OCI-LY3 (cell line): ENCODE results near the gene B4GALNT4.

ENCODE experiments used
- H2AFZ ChIP-seq: fragments of 200-600, 300-600 bp; shearing (Covaris generic); 2 replicates; pipeline ENCODE4 v1.6.0; 2014; ENCODE audit warnings: antibody characterized with exemption, low read depth, low read length
- H3K27ac ChIP-seq: fragments of 200-600, 300-600 bp; sonication (generic); 2 replicates; pipeline ENCODE4 v1.5.1; 2014; ENCODE audit warnings: mild to moderate bottlenecking, low read length, moderate library complexity, mixed read lengths
- H3K27me3 ChIP-seq: fragments of 200-600, 300-600 bp; sonication (generic); 2 replicates; pipeline ENCODE4 v1.6.1; 2014; ENCODE audit warnings: low read depth, low read length, mixed read lengths
- H3K36me3 ChIP-seq: fragments of 200-600, 300-600 bp; sonication (generic); replicated peaks from 2 replicates; pipeline ENCODE3; 2014; ENCODE audit warnings: low read depth, low read length, mixed read lengths
- H3K4me1 ChIP-seq: fragments of 300-600, 200-600 bp; sonication (generic); 2 replicates; pipeline ENCODE4 v1.6.1; 2014; ENCODE audit warnings: low read length, mixed read lengths
- H3K4me2 ChIP-seq: fragments of 200-600, 300-600 bp; sonication (generic); 2 replicates; pipeline ENCODE4 v1.6.1; 2014; ENCODE audit warnings: low read length, mixed read lengths
- H3K4me3 ChIP-seq: fragments of 300-600, 200-600 bp; sonication (generic); 2 replicates; pipeline ENCODE4 v1.5.1; 2014; ENCODE audit warnings: antibody characterized with exemption, mild to moderate bottlenecking, low read length, moderate library complexity
- H3K79me2 ChIP-seq: fragments of 300-600, 200-600 bp; shearing (Covaris generic); 2 replicates; pipeline ENCODE4 v1.6.1; 2014; ENCODE audit warnings: mild to moderate bottlenecking, low read length, mixed read lengths
- H3K9ac ChIP-seq: fragments of 300-600, 200-600 bp; shearing (Covaris generic); 2 replicates; pipeline ENCODE4 v1.6.0; 2014; ENCODE audit warnings: mild to moderate bottlenecking, low read length, moderate library complexity
- H3K9me3 ChIP-seq: fragments of 200-600, 300-600 bp; shearing (Covaris generic); 2 replicates; pipeline ENCODE4 v1.6.1; 2014; ENCODE audit warnings: low read length, mixed read lengths; ENCODE audit not compliant: insufficient read depth
- H4K20me1 ChIP-seq: fragments of 200-600, 300-600 bp; sonication (generic); 2 replicates; pipeline ENCODE4 v1.6.1; 2016; ENCODE audit warnings: low read length, mixed read lengths; ENCODE audit not compliant: insufficient read depth
- CTCF ChIP-seq: fragments of 200-600, 300-600 bp; sonication (generic); IDR thresholded peaks from 2 replicates; pipeline ENCODE4 v1.5.1; 2014; ENCODE audit warnings: antibody characterized with exemption, low read length, low read depth
- EZH2phosphoT487 ChIP-seq: fragments of 200-600 bp; shearing (Covaris generic); IDR thresholded peaks from 2 replicates; pipeline ENCODE4 v1.6.1; 2018; ENCODE audit warnings: antibody characterized with exemption, mixed run types, low read depth

The B4GALNT4 gene

GRCh38 chr11:339963-340362 lies 29.3 kb upstream of the B4GALNT4 start:
- H3K4me3 ChIP-seq, result no peak overlapping the region
- no peak overlapping the region for H3K27ac ChIP-seq
- H3K9ac ChIP-seq, result no peak overlapping the region
- TF ChIP-seq EZH2phosphoT487 (no peak), CTCF (no peak)
- peaks cover 8% of the 10 kb centered on the region; the same call in 1 of the 2 replicates for H3K4me1 ChIP-seq
- H3K27me3 ChIP-seq, result peaks cover 13% of the 10 kb centered on the region; the same call in 1 of the 2 replicates
- no peak overlapping the region for H2AFZ ChIP-seq
- H3K4me2 ChIP-seq, result no peak overlapping the region
- H3K79me2 ChIP-seq, result no peaks in the 10 kb centered on the region
- H4K20me1 ChIP-seq, result no peaks in the 10 kb centered on the region
- H3K9me3 ChIP-seq, result no peaks in the 10 kb centered on the region
- H3K36me3 ChIP-seq, result no peaks in the 10 kb centered on the region

DNA sequence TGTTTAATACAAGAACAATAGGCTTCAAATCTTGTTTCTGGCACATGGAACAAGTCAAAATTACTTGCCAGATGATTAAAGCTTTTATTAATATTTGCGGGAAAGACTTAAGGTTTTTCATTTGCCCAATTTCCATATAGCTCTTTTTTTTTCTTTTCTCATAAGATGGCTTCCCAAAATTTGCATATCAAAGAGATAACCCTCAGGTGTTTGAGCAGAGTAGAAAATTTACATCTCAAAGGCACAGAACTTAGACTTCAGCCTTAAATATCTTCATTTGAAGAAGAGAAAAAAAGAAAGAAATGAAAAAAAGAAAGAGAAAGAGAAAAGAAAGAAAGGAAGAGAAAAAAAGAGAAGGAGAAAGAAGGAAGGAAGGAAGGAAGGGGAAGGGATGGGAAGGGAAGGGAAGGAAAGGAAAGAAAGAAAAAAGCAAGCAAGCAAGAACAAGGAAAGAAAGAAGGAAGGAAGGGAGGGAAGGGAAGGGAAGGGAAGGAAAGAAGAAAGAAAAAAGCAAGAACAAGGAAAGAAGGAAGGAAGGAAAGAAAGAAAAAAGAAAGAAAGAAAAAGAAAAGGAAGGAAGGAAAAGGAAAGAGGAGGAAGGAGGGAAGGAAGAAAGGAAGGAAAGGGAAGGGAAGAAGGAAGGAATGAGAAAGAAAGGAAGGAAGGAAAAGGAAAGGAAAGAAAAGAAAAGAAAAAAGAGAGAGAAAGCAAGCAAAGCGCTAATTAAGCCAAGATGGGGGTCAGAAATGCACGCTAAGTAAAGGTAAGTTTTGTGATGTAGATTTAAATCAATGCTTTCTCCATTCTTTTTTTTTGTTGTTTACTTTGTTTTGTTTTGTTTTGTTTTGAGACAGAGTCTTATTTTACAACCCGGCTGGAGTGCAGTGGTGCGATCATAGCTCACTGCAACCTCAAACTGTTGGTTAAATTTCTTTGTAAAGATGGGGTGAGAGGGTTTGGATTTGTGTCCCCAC lies 28.5 kb upstream of the B4GALNT4 start:
- Histone ChIP-seq H3K4me3 (no peak overlapping the region), H3K4me1 (peaks cover 8% of the 10 kb centered on the region; the same call in 1 of the 2 replicates), H3K9me3 (no peaks in the 10 kb centered on the region), H3K9ac (no peak overlapping the region), H3K27ac (no peak overlapping the region), H3K79me2 (no peaks in the 10 kb centered on the region), H4K20me1 (no peaks in the 10 kb centered on the region), H3K36me3 (no peaks in the 10 kb centered on the region), H3K27me3 (peaks cover 13% of the 10 kb centered on the region; the same call in 1 of the 2 replicates), H3K4me2 (0 out of 2 replicates have a peak overlapping the region, but pooled peaks have one; percentile 6), H2AFZ (peak overlapping the region; percentile 46; the same call in 1 of the 2 replicates)
- no peak for TF ChIP-seq CTCF
- TF ChIP-seq EZH2phosphoT487, result no peak

DNA sequence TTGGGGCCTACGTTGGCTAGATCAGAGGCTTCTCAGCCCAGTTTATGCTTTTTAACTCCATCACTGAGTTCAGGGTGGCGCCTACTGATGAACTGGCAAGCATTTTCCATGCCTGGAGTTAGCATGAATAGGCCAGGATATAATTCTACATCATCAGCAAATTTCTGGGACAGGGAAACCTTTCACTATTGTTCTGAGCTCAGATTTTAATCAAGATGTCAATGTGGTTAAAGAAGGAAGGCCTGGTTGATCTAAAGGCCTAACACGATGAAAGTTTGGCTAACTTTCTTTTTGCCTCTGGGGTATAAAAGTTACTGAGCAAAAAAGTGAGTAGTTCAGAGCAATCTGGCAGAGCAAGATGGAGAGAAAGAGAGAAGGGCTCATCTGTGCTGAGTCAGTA lies 27.0 kb upstream of the B4GALNT4 start:
- Histone ChIP-seq H3K27me3 (peaks cover 13% of the 10 kb centered on the region; the same call in 1 of the 2 replicates), H2AFZ (no peak overlapping the region), H3K36me3 (no peaks in the 10 kb centered on the region), H3K9ac (no peak overlapping the region), H3K4me3 (no peak overlapping the region), H4K20me1 (no peaks in the 10 kb centered on the region), H3K4me1 (peaks cover 8% of the 10 kb centered on the region; the same call in 1 of the 2 replicates), H3K27ac (no peak overlapping the region), H3K79me2 (no peaks in the 10 kb centered on the region), H3K9me3 (no peaks in the 10 kb centered on the region), H3K4me2 (no peak overlapping the region)
- no peak for TF ChIP-seq CTCF
- no peak for TF ChIP-seq EZH2phosphoT487

GRCh38 chr11:344836-345578 lies 24.3 kb upstream of the B4GALNT4 start:
- no peak overlapping the region for H2AFZ ChIP-seq
- peaks cover 11% of the 10 kb centered on the region; the same call in 1 of the 2 replicates for H3K27me3 ChIP-seq
- peaks cover 20% of the 10 kb centered on the region for H3K4me1 ChIP-seq
- no peaks in the 10 kb centered on the region for H4K20me1 ChIP-seq
- H3K9ac ChIP-seq, result no peak overlapping the region
- no peaks in the 10 kb centered on the region for H3K36me3 ChIP-seq
- no peaks in the 10 kb centered on the region for H3K9me3 ChIP-seq
- no peak overlapping the region for H3K4me3 ChIP-seq
- no peaks in the 10 kb centered on the region for H3K79me2 ChIP-seq
- no peak overlapping the region for H3K4me2 ChIP-seq
- no peak overlapping the region for H3K27ac ChIP-seq
- TF ChIP-seq EZH2phosphoT487 (no peak), CTCF (no peak)
